HG02759 (cell line): ENCODE data around the gene CCDC24.

Experiments used
- ATAC-seq: cut with Tn5 transposase; IDR thresholded peaks from one replicate; pipeline ENCODE4 v1.9.1; 2021; ENCODE audit warnings: mild to moderate bottlenecking, moderate library complexity; ENCODE audit not compliant: unreplicated experiment

CCDC24 gene

DNA sequence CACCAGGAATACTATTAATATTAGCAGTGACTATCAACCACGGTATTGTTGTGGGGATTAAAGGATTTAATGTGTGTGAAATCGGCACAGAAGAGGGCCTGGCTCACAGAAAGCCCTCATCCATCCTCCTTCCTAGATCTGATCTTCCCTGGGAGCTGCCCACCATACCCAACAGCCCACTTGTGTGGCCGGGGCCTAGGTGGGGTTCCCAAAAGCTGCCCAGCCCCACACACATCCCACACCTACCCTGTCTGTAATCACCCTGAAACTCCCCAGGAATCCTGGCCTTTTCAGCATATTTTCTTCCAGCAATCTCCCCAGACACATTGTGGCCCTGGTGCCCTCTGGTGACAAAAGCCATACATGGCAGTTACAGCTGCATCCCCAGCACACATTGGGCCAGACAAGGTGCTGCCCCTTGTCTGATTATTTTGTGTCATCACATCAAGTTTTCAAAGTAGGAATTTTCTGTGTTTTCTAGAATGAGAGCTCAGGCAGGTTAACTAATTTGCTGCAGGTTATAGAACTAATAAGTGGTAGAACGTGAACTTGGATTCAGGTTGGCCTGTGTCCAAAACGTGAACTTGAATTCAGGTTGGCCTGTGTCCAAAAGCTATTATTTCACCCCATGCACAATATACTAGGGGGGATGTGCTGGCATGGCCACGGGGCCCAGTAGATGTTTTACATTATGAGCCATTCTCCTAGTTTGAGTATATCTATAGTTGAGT is 45.2 kb downstream of the CCDC24 start:
- ATAC-seq: no peak

DNA sequence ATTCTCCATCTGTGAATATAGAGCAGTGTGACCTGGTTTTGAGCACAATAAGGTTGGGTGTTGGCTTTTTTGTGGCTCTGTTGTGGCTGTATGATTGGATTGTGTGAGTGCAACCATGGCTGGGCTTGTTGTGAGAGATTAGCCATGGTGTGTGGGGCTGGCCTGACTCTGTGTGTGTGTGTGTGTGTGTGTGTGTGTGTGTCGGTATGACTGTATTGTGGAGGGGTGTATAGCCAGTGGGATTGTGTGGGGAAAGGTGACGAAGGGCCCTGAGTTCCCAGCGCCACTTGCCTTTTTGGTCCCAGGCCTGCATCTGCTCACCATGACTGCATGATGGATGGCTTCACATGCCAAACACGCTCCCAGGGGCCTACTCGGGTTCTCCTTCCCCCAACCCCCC is 45.8 kb downstream of the CCDC24 start:
- no peak for ATAC-seq

DNA sequence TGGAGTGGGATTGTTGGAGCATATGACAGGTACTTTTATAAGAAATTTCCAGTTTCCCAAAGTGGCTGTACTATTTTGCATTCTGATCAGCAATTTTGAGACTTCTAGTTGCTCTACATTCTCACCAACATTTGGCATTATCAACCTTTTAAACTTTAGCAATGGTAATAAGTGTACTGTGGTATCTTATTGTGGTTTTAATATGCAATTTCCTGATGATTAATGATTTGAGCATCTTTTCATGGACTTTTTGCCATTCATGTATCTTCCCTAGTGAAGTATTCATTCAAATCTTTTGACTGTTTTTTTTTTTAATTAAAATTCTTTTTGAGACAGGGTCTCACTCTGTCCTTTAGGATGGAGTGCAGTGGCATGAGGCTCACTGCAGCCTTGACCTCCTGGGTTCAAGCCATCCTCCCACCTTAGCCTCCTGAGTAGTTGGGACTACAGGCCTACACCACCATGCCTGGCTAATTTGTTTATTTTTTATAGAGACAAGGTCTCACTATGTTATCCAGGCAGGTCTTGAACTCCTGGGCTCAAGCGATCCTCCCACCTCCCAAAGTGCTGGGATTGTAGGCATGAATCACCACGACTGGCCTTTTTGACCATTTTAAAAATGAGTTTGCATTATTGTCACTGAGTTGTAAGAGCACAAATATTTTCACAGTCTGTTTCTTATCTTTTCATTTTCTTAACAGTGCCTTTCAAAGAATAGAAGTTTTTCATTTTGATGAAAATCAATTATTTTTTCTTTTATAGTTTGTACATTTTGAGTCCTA is 47.7 kb downstream of the CCDC24 start:
- ATAC-seq: no peak

DNA sequence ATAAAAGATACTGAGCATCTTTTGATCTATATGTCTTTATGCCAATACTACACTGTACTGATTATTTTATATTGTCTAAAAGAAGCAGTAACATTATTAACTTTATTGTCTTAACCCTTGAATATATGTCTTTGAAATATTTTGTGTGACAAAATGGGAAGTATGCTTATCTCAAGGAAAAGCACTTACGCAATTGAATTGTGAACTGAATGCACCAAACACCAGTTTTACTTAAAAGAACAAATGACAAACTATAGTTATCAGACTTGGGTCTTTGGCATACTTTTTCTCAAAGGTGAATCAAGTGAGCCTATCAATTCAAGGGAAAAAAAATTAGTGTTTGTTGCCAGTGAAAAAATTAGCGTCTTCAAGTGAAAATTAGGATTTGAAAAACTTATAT is 49.0 kb downstream of the CCDC24 start:
- ATAC-seq: no peak

DNA sequence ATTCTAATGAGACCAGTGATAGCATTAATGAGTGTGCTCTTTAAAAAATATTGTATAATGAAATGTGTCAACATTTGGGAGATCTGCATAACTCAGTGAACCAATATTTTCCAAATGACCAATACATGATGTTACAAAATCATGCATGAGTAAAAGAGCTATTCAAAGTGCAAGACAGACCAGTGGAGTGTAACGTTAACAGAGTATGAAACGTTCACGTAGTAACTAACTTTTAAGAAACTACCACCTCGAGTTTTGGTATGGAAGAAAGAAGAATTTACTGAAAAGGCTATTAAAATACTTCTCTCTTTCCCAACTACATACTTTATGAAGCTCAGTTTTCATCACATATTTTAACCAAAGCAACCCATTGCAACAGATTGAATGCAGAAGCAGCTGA is 49.4 kb downstream of the CCDC24 start:
- no peak for ATAC-seq

DNA sequence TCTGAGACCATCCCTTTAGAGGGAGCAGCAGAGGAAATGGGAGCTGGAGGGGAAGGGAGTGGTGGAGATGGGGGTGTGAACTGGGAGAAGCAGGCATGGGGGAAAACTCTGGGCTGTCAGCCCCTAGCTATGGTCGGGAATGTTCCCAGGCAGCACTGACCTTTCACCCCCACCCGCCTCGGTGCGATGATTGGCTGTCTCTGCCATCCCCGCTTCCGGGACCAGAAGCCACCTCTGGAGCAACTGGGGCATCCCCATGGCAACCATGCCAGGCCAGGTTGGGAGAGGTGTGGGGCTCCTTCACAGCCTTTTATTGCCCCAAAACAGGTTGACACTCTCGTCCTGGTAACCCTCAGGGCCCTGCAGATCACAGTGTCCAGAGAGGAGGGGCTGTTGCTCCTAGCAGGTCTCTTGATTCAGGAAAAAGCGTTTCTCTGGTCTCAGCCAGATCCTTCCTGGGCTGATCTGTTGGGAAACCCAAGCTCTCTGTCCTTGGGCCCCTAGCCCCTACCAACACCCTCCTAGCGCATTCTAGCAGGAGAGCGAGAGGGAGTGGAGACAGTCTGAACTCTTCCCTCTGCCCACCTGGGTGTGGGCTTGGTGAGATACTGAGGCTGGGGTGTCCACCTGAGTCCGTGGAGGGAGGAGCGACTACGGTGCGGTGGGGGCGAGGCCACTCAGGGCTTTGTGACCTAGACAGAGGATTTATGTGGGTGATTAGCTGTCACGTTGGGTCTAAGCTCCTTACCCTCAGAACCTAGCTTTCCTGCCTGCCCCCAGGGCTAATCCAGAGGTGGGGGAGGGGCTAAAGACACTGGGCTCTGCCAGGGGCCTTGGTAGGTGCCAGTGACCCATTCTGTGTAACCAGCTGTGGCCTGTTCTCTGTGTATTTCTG is 52.0 kb downstream of the CCDC24 start:
- no peak for ATAC-seq

DNA sequence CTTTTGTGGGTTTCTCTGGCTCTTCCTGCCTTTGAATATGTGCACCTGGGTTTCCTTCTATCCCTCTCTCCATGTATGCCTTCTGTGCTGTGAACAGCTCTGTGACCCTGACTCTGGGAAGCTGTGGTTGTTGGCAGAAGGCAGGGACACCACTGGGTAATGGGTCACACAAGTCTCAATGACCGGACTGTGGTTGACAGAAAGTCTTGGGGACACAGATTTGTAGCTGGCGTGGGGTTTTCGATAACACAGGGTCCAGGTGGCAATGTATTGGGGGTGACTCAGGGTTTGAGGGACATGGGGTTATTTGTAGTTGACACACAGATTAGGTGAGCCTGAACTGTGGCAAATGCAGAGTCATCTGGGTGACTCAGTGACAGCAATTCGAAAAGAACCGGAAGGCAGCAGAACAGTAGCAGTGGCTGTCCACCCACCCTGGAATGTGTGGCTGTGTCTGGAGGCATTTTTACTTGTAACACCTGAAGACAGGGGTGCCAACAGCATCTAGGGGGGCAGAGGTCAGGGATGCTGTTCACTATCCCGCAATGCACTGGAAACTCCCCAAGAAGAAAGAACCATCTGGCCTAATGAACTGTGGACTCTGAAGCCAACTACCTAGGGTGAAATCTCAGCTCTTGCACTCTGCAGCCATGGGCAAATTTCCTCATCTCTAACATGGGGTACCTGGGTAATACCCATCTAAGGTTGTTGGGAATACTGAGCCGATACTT is 52.8 kb downstream of the CCDC24 start:
- ATAC-seq: no peak

DNA sequence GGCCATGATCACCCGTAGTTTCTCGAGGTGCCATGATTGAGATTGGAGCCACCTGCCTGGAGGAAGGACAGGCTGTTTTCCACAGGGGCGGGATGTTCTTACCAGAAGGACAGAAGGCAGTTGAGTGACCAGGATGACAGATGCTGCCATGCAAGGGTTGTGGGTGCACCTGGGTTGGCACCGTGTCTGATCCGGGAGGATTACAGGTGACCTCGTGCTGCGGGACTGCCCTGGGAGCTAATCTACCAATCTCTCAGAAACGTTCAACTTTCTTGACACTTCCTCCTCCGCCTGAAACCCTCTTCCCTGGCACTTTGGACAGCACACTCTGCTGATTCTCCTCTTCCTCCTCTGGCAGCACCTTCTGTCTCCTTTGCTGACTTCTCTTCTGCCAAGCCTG is 53.7 kb downstream of the CCDC24 start:
- ATAC-seq: no peak
